H1 (cell line): ENCODE results near the gene SERHL2. TPM values are rescaled to one million over a fixed set of nuclear protein-coding genes. Genes with fewer than 3 reads are reported as not detected.
"Not testable (repeated sequence)": the region's sequence is repeated elsewhere in the genome, so short reads cannot be mapped to it uniquely, and the experiment has no call there.

Source experiments
- CTCF ChIA-PET: fragments of 300-600 bp; sonication (Branson Sonifier 250); formaldehyde crosslinking; loops from one replicate; lab custom pipeline; 2021; ENCODE audit not compliant: partially characterized antibody; lab: Charles Lee
- POLR2A ChIA-PET: fragments of 300-600 bp; sonication (Branson Sonifier 250); formaldehyde crosslinking; loops from one replicate; lab custom pipeline; 2021; ENCODE audit warnings: inconsistent platforms; ENCODE audit not compliant: partially characterized antibody; lab: Charles Lee
- DNase-seq, 2 experiments: peaks; one replicate each; pipeline versions ENCODE4 v3.0.0 to v3.0.0-alpha.2; 2010 to 2022; ENCODE audit warnings: low spot score in 2 of 2, low read depth in 1 of 2, mixed read lengths in 1 of 2
- FAIRE-seq: peaks from 2 replicates; lab custom pipeline; 2011; peaks lifted over from hg19 to GRCh38; lab: Jason Lieb, UNC
- H2AFZ ChIP-seq: 2 replicates; pipeline ENCODE4 v1.8.1; 2012; ENCODE audit warnings: low read length, inconsistent platforms
- H2AK5ac ChIP-seq: 2 replicates; pipeline ENCODE4 v1.6.1; 2013; ENCODE audit warnings: low read depth, low read length
- H2BK120ac ChIP-seq: replicated peaks from 2 replicates; pipeline ENCODE3; 2013; ENCODE audit warnings: low read depth, low read length, inconsistent platforms
- H2BK12ac ChIP-seq: 2 replicates; pipeline ENCODE4 v1.6.1; 2013; ENCODE audit warnings: low read depth, low read length
- H2BK15ac ChIP-seq: 2 replicates; pipeline ENCODE4 v1.6.1; 2013; ENCODE audit warnings: low read length
- H2BK20ac ChIP-seq: 2 replicates; pipeline ENCODE4 v1.6.1; 2013; ENCODE audit warnings: low read length
- H2BK5ac ChIP-seq: 2 replicates; pipeline ENCODE4 v1.6.1; 2013; ENCODE audit warnings: low read depth, low read length
- H3K14ac ChIP-seq: 2 replicates; pipeline ENCODE4 v1.6.1; 2013; ENCODE audit warnings: inconsistent platforms; ENCODE audit not compliant: insufficient read length
- H3K18ac ChIP-seq: 2 replicates; pipeline ENCODE4 v1.6.1; 2013; ENCODE audit warnings: low read length; ENCODE audit errors: extremely low read depth
- H3K23ac ChIP-seq: 2 replicates; pipeline ENCODE4 v1.6.1; 2013; ENCODE audit warnings: inconsistent platforms; ENCODE audit not compliant: insufficient read length
- H3K23me2 ChIP-seq: 2 replicates; pipeline ENCODE4 v1.6.1; 2013; ENCODE audit warnings: low read depth, low read length
- H3K27ac ChIP-seq: 2 replicates; pipeline ENCODE4 v1.6.1; 2011; ENCODE audit warnings: low read depth, low read length, inconsistent platforms
- H3K27me3 ChIP-seq, 4 experiments: replicated peaks in 1 of 4; 1 replicate in 1 of 4; 2 replicates in 3 of 4; pipeline versions ENCODE4 v1.6.1 to v1.8.1; 2011 to 2013; ENCODE audit warnings: low read length in 3 of 4, mild to moderate bottlenecking in 3 of 4, inconsistent platforms in 2 of 4, mixed read lengths in 2 of 4, moderate library complexity in 1 of 4; ENCODE audit not compliant: control insufficient read depth in 3 of 4, insufficient read depth in 3 of 4; ENCODE audit errors: extremely low read depth in 1 of 4
- H3K36me3 ChIP-seq, 4 experiments: 2 replicates each; pipeline versions ENCODE4 v1.6.1 to v1.8.1; 2011 to 2013; ENCODE audit warnings: mild to moderate bottlenecking in 4 of 4, low read length in 3 of 4, moderate library complexity in 2 of 4, control low read depth in 1 of 4, inconsistent platforms in 1 of 4; ENCODE audit not compliant: insufficient read depth in 4 of 4, control insufficient read depth in 2 of 4
- H3K4ac ChIP-seq: replicated peaks from 2 replicates; pipeline ENCODE3; 2013; ENCODE audit warnings: low read length, low read depth, mixed read lengths, inconsistent platforms; ENCODE audit not compliant: insufficient read length
- H3K4me1 ChIP-seq, 4 experiments: replicated peaks in 1 of 4; 1 replicate in 1 of 4; 2 replicates in 3 of 4; pipeline versions ENCODE4 v1.6.1 to v1.8.1; 2011 to 2013; ENCODE audit warnings: low read length in 3 of 4, inconsistent platforms in 2 of 4, mixed read lengths in 1 of 4; ENCODE audit not compliant: insufficient read depth in 4 of 4, control insufficient read depth in 3 of 4
- H3K4me2 ChIP-seq, 2 experiments: 2 replicates each; pipeline versions ENCODE4 v1.6.1 to v1.8.1; 2011 to 2013; ENCODE audit warnings: low read depth in 2 of 2, low read length in 2 of 2, control low read depth in 1 of 2, inconsistent platforms in 1 of 2, mild to moderate bottlenecking in 1 of 2; ENCODE audit not compliant: insufficient read depth in 1 of 2
- H3K4me3 ChIP-seq, 4 experiments: fragments of 200-600, 300-600 bp in 1 of 4; sonication (generic), shearing (Covaris generic), sonication (Bioruptor Twin) in 1 of 4; 2 replicates each; pipeline versions ENCODE4 v1.5.1 to v1.8.1; 2011 to 2016; ENCODE audit warnings: low read length in 4 of 4, low read depth in 3 of 4, control low read depth in 2 of 4, inconsistent platforms in 2 of 4, mild to moderate bottlenecking in 2 of 4, mixed read lengths in 1 of 4, moderate library complexity in 1 of 4; ENCODE audit not compliant: insufficient read depth in 2 of 4; ENCODE audit errors: extremely low read depth in 1 of 4
- H3K56ac ChIP-seq: replicated peaks from 2 replicates; pipeline ENCODE3; 2013; ENCODE audit warnings: low read depth, mild to moderate bottlenecking, mixed read lengths, low read length, inconsistent platforms; ENCODE audit not compliant: insufficient read length
- H3K79me1 ChIP-seq: 2 replicates; pipeline ENCODE4 v1.6.1; 2013; ENCODE audit warnings: low read depth, low read length, control low read depth
- H3K79me2 ChIP-seq, 2 experiments: 2 replicates each; pipeline versions ENCODE4 v1.6.1 to v1.8.1; 2012 to 2013; ENCODE audit warnings: low read length in 2 of 2, mild to moderate bottlenecking in 2 of 2, inconsistent platforms in 1 of 2; ENCODE audit not compliant: insufficient read depth in 2 of 2, control insufficient read depth in 1 of 2
- H3K9ac ChIP-seq, 4 experiments: replicated peaks in 1 of 4; 1 replicate in 1 of 4; 2 replicates in 3 of 4; pipeline versions ENCODE4 v1.6.1 to v1.8.1; 2011 to 2013; ENCODE audit warnings: low read depth in 3 of 4, low read length in 3 of 4, control low read depth in 2 of 4, mild to moderate bottlenecking in 2 of 4, moderate library complexity in 2 of 4, inconsistent platforms in 1 of 4; ENCODE audit errors: extremely low read depth in 1 of 4
- H3K9me3 ChIP-seq, 2 experiments: 2 replicates each; pipeline versions ENCODE4 v1.6.1 to v1.8.1; 2012 to 2013; ENCODE audit warnings: mild to moderate bottlenecking in 2 of 2, moderate library complexity in 2 of 2, control low read depth in 1 of 2, inconsistent platforms in 1 of 2, low read depth in 1 of 2, low read length in 1 of 2, mixed read lengths in 1 of 2; ENCODE audit not compliant: insufficient read depth in 2 of 2
- H4K20me1 ChIP-seq, 2 experiments: replicated peaks in 1 of 2; 2 replicates each; pipeline versions ENCODE3 to v1.8.1; 2011 to 2013; ENCODE audit warnings: inconsistent platforms in 2 of 2, low read length in 2 of 2, mild to moderate bottlenecking in 1 of 2; ENCODE audit not compliant: insufficient read depth in 2 of 2, control insufficient read depth in 1 of 2
- H4K5ac ChIP-seq: 2 replicates; pipeline ENCODE4 v1.6.1; 2013; ENCODE audit warnings: low read length, low read depth, mixed read lengths, inconsistent platforms; ENCODE audit not compliant: insufficient read length
- H4K8ac ChIP-seq: 2 replicates; pipeline ENCODE4 v1.8.0; 2013; ENCODE audit warnings: mild to moderate bottlenecking, moderate library complexity, low read length, inconsistent platforms; ENCODE audit not compliant: insufficient read depth; ENCODE audit errors: extremely low read depth
- H4K91ac ChIP-seq: replicated peaks from 2 replicates; pipeline ENCODE3; 2013; ENCODE audit warnings: low read length, mixed read lengths, inconsistent platforms; ENCODE audit not compliant: insufficient read length
- RAD21 ChIP-seq, 2 experiments: IDR thresholded peaks in 1 of 2; conservative IDR thresholded peaks in 1 of 2; 2 replicates each; pipeline ENCODE4 v1.6.1; 2011; ENCODE audit warnings: low read depth in 2 of 2, low read length in 2 of 2, improper control_type of control experiment in 1 of 2, inconsistent platforms in 1 of 2, mild to moderate bottlenecking in 1 of 2, moderate library complexity in 1 of 2
- WGBS, 2 experiments: shearing (Covaris generic) in 1 of 2; methylation state at CpG; one replicate each; pipeline versions ENCODE4 v1.1.6 to v1.1.7; 2013 to 2015; ENCODE audit warnings: low lambda C conversion rate in 2 of 2, mixed read lengths in 2 of 2, inconsistent platforms in 1 of 2, low coverage in 1 of 2, missing lambda C conversion rate in 1 of 2; ENCODE audit not compliant: insufficient replicate concordance in 2 of 2, insufficient coverage in 1 of 2, insufficient read length in 1 of 2; ENCODE audit errors: extremely low coverage in 1 of 2, missing lambda C conversion rate in 1 of 2; 5-methylcytosine and 5-hydroxymethylcytosine counted together
- polyA plus RNA-seq, 7 experiments: library from polyadenylated mRNA; depleted of rRNA in 3 of 7; stranded (reverse) in 5 of 7; unstranded in 2 of 7; fragments of >200 nt in 5 of 7; fragments of 200-250 nt in 2 of 7; gene quantifications; 1 replicate in 5 of 7; 2 replicates in 1 of 7; 4 replicates in 1 of 7; pipeline versions ENCODE4 v1.2.1 to v1.2.3, GENCODE V29; 2011 to 2013; ENCODE audit warnings: missing spikeins in 2 of 7, mixed read lengths in 2 of 7
- total RNA-seq: library from RNA; stranded (reverse); fragmentation: NEBNext Ultra II Directional; extraction: Animal tissue kit (Norgen Biotek cat#: 25700); gene quantifications from 2 replicates; pipeline ENCODE4 v1.2.1, GENCODE V29; 2021
- TF ChIP-seq, protein P1 (sequence below), 3 experiments: IDR thresholded peaks; 1 replicate in 2 of 3; 2 replicates in 1 of 3; pipeline versions ENCODE4 v1.5.1 to v1.6.1; 2011; ENCODE audit warnings: low read length in 3 of 3, mild to moderate bottlenecking in 3 of 3, inconsistent platforms in 2 of 3, low read depth in 1 of 3, moderate library complexity in 1 of 3; ENCODE audit not compliant: insufficient read depth in 1 of 3; ENCODE audit errors: control extremely low read depth in 1 of 3

Gene SERHL2
- total and polyA plus RNA-seq, 2 of the 8 experiments (the other 6 are each of a cell fraction or from before 2014, with no cell fraction given) = 0.91 TPM; not detected in 1

GRCh38 chr22:42512273-42512990 is 41.3 kb upstream of the SERHL2 start:
- not testable (repeated sequence) for H2BK12ac ChIP-seq, H3K27ac ChIP-seq, H3K4me3 ChIP-seq, H2BK120ac ChIP-seq, H4K5ac ChIP-seq, H3K23me2 ChIP-seq, H2BK20ac ChIP-seq, H4K8ac ChIP-seq, H2AK5ac ChIP-seq, H3K9me3 ChIP-seq, H3K79me2 ChIP-seq, H3K23ac ChIP-seq, H4K91ac ChIP-seq, H3K27me3 ChIP-seq, H3K56ac ChIP-seq, H3K4me2 ChIP-seq, H3K79me1 ChIP-seq, H2BK15ac ChIP-seq, H4K20me1 ChIP-seq, H3K4ac ChIP-seq, H3K9ac ChIP-seq, H3K14ac ChIP-seq, H2AFZ ChIP-seq
- Histone ChIP-seq H3K18ac (peak overlapping the region; percentile 7; the same call in 1 of the 2 replicates), H3K4me1 (peaks cover 0 to 15% (median 7%) of the 10 kb centered on the region in 4 experiments; a peak in 6 of 7 replicates), H3K36me3 (peaks cover 2 to 25% (median 12%) of the 10 kb centered on the region in 4 experiments; a peak in 6 of 8 replicates), H2BK5ac (peak overlapping the region; percentile 71; the same call in 1 of the 2 replicates)
- DNase-seq (peak in 1 of 2 experiments; percentile 62), FAIRE-seq (peak; percentile 91)
- TF ChIP-seq RAD21 (IDR thresholded peaks at IDR 0.05 in 1 of 2, conservative IDR thresholded peaks at IDR 0.05 in 1 of 2; ENCODE audit: low read depth in 2 of 2, low read length in 2 of 2) = peak; percentile 33 to 36; a peak in 3 of 4 replicates
- TF ChIP-seq, protein P1, sequence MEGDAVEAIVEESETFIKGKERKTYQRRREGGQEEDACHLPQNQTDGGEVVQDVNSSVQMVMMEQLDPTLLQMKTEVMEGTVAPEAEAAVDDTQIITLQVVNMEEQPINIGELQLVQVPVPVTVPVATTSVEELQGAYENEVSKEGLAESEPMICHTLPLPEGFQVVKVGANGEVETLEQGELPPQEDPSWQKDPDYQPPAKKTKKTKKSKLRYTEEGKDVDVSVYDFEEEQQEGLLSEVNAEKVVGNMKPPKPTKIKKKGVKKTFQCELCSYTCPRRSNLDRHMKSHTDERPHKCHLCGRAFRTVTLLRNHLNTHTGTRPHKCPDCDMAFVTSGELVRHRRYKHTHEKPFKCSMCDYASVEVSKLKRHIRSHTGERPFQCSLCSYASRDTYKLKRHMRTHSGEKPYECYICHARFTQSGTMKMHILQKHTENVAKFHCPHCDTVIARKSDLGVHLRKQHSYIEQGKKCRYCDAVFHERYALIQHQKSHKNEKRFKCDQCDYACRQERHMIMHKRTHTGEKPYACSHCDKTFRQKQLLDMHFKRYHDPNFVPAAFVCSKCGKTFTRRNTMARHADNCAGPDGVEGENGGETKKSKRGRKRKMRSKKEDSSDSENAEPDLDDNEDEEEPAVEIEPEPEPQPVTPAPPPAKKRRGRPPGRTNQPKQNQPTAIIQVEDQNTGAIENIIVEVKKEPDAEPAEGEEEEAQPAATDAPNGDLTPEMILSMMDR (IDR thresholded peaks at IDR 0.05; ENCODE audit: control extremely low read depth in 1 of 3, insufficient read depth in 1 of 3, low read depth in 1 of 3, low read length in 3 of 3) = peak; percentile 10 to 23 (median 18); a peak in 3 of 4 replicates
- POLR2A ChIA-PET = interaction anchor here (1.4 kb wide), 1 partner anchor 70 kb away, joined by 3 read pairs; no protein-coding TSS in a partner anchor
- whole genome bisulfite sequencing, 2 experiments = 89% methylated on average over 13 of the region's 22 CpGs; no CpG with 5 or more reads in 1 of the 2 experiments
- CTCF ChIA-PET = interaction anchor here (0.9 to 1.7 kb wide), 6 partner anchors 14 to 48 kb away, joined by 3 to 7 read pairs (median 4); no protein-coding TSS in a partner anchor
